Activated CD8-positive, alpha-beta memory T cell treated with anti-CD3 and anti-CD28 coated beads for 48 hours (primary cell): ENCODE measurements around the gene ADCY1.

Source experiments
- DNase-seq, 3 experiments: peaks; one replicate each; pipeline ENCODE4 v3.0.0-alpha.2; 2020; ENCODE audit warnings: low read depth in 2 of 3, low spot score in 2 of 3

ADCY1 gene

DNA sequence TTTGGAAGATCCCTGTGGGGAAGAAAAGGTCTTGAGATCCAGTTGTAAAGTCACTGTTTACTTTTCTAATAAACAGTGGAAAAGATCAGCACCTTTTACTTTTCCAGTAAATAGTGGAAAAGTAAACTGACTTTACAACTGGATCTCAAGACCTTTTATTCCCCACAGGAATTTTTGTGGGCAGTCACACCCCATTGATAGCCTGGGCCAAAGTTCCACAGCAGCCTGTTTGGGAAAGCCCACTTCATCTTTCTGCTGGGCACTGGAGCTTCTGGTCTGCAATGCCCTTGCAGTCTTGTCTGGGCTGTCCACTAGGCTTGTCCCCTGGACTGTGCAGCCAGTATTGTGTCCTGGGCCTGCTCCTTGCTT, 50.2 kb downstream of the ADCY1 start:
- no peak for DNase-seq

DNA sequence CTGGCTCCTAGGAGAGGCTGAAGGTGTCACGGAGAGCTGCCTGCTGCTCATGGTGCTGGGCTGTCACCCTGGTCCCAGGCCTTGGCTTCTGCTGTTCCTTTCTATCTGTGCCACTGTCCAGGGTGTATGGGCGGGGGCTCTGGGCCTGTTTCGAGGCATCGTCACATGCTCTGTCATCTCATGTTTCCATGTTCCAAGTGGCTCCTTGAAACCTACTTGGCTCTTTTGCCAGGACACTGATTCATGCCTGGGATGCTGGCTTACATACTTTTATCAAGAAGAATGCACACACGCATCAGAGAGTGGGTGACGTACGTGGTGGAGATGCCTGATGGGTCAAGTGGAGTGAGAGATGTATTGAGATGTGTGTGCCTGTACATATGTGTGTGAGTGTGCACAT, 50.9 kb downstream of the ADCY1 start:
- no peak for DNase-seq

GRCh38 chr7:45625714-45626440, 51.7 kb downstream of the ADCY1 start:
- no peak for DNase-seq

DNA sequence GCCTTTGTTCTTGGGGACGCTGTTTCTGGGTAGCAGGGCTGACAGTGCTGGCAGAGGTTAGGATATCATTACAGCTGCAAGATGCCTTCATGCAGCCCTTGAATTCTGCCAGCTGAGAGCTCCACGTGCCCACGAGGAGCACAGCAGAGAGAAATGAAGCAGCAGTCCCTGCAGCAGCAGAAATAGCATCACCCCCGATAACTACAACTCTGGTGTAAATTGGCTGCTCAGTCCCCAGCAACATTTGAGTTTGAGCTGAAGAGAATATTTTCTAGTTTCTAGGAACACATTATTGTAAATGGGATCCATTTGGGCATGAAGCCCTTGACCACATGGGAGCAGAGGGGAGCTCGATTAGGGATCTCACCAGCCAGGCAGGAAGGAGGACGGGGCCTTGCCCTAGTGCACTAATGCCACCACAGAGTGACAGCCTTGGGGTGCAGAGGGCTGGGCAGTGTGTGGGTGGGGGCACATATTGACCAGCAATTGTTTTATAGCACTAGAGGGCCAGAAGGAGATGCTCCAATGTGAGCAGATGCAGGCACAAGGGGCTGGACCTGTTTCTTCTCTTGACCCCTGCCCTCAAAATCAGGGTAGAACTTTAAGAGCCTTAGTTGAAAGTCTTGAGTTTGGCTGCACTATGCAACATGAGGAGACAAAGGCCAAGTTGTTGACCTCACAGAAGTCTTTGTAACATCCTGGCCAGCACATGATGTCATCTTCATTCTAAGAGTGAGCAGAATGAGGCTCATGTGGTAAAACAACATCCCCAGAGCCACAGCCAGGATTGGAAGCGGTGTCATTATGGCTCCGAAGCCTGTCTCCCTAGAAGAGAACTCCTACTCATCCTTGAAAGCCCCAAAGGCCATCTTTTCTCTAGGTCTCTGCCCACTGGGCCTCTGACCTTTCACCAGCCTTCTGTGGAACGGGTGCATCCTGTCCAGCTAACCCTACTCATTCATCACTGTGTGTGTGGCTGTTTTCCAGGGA, 52.6 kb downstream of the ADCY1 start:
- DNase-seq = no peak

DNA sequence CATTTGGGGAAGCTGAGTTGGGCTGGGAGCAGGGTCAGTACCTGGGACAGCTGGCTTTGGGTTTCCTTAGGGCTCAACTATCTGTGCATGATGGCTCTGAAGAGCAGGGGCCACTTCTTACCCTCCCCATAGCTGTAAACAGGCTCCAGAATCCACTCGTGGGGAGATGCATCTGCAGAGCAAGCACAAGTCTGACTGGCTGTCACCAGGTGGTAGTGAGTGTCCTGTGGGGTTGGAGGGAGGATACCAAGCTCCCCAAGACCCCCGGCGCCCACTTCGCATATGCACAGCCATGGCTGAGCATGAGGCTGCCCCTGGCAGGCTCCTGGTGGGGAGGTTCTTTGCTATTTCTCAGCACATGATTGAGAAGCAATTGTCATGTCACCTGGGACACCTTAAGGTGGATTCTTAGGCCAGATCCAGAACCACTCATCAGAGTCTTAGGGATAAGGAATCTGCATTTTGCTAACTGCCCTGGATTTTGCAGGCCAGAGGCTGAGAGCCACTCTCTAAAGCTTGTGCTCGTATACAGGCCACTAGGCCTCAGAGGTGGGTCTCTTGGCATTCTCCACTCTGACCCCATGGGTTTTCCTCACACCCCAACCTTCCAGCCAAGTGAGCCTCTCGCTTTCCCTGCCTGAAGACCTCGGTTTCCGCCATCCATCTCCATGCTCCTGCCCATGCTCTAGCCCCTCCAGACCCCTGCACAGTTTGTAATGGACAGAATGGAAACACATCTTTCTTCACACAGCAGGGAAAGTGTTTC, 53.7 kb downstream of the ADCY1 start:
- no peak for DNase-seq

GRCh38 chr7:45631569-45631968, 57.4 kb downstream of the ADCY1 start:
- DNase-seq = no peak

- no peak for DNase-seq
Measured at GRCh38 chr7:45636733-45637132, 62.6 kb downstream of the ADCY1 start.

DNA sequence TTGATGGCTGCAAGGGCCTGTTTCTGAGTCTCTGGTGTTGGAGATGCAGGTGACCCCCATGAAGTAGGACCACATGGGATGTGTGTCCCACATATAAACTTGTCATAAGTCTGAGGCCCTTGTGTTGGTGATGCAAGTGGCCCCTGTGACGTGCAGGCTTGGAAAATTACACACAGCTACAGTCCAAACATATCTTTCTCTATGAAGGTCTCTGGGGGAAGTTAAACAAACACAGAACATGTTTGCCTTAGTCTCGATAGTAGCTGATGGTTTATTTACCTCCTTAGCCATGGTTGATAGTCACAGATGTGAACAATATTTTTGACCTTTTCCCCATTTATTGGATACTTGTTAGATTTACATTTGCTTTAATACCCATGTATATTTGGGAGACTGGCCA, 64.7 kb downstream of the ADCY1 start:
- DNase-seq = no peak

- DNase-seq = no peak
Measured at GRCh38 chr7:45642044-45642443, 67.9 kb downstream of the ADCY1 start.

DNA sequence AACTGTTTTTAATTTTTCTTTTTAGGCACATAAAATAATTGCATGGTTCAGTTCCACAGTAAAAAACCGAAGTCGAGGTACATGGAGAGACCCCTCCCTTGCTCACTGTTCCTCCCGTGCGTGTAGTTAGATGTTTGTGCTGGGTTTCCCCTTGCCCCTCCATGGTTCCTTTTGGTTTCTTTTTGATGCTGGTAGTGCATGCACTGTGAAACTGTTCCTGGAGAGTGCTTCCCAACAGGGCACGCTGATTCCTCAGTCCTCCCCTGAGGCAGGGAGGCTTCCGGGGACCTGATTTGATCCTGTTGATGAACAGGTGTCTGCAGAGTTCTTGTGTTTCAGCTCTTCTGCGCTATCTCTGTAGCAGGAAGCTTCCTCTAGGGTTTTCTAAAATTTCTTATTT, 69.5 kb downstream of the ADCY1 start:
- DNase-seq = no peak

GRCh38 chr7:45644237-45644636, 70.1 kb downstream of the ADCY1 start:
- DNase-seq = no peak

- DNase-seq = no peak
Measured at GRCh38 chr7:45645141-45645969, 71.2 kb downstream of the ADCY1 start.

- DNase-seq = no peak
Measured at GRCh38 chr7:45646207-45646821, 72.1 kb downstream of the ADCY1 start.

DNA sequence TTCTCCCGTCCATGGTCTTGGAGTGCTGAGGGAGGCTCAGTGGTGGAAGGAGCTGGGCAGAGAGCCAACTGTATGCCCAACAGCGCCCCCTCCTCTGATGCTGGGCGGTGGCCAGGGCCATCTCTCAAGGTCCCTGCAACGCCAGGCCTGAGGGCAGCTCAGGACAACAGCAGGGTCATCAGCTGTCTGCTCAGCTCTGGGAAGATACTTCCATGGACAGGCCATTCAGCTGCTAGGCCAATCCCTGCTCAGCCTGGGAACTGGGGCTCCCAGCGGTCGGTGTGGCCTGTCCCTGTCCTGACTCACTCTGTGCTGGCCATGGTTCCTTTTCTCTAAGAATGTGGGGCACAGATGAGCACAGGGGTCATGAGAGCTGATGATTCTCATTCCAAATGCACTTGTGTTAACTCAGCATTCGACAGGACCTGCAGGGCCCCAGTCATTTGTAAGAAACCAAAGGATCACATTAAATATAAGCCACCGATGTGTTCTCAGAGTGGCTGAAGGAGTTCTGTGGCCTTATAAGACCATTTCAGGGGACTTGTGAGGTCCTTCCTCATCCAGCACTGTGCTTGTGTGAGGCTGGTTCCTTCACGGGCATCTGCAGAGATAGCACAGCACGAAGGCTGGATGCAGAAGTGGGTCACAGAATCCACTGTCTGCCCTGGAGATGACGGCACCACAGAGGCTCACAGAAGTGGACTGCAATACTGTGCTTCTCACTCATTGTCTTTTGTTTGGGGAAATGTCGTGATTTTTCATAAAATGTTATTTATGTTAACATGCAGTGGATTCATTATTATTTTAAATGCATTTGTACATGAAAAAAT, 73.0 kb downstream of the ADCY1 start:
- DNase-seq = no peak

DNA sequence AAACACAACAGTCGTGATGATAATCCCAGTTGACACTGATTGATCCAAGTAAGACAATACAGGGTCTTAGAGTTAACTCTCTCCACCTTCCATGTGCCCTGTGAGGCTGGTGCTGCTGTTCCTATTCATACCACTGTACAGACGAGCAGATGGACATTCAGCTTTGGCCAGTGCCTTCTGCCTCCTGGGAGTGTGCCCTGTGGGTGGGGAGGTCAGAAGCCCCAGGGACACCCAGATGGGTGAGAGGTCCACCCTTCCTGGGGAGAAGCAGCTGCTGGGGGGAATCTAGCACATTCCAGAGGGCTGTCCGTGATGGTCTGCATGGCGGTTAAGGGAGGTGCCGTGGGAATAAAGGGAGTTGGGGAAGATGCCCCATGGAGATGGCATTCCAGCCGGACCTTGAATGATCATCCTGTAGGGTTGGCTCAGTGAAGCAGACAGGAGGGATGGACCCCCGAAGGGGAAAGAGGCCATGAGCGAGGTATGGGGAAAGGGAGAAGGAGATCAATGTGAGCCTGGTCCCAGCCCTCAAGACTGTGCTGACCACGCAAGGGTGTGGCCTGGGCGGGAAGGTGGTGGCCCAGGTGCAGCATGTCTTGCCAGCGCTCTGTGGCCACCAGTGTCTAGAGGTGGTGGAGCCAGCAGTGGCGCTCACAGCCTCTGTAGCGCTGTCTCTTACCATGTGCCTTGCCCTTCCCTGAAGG, 74.0 kb downstream of the ADCY1 start:
- DNase-seq = no peak

- DNase-seq = no peak
Measured at GRCh38 chr7:45648671-45648995, 74.5 kb downstream of the ADCY1 start.

- no peak for DNase-seq
Measured at GRCh38 chr7:45649560-45650346, 75.6 kb downstream of the ADCY1 start.
